Posterior cingulate gyrus (tissue), 11 donors: ENCODE data around the gene CHRNB4.
"Not testable (repeated sequence)": the region's sequence is repeated elsewhere in the genome, so short reads cannot be mapped to it uniquely, and the experiment has no call there.

ENCODE experiments used
- DNase-seq, 10 donors: peaks; one replicate each; pipeline versions ENCODE4 v3.0.0 to v3.0.0-alpha.2; 2020 to 2021; ENCODE audit warnings: mixed read lengths in 3 of 10
- intact Hi-C: fragments of 100-400 bp; cut with DNase I; formaldehyde crosslinking; loops from one replicate; pipeline ENCODE4 v1.15.1; 2023

Gene CHRNB4, protein sequence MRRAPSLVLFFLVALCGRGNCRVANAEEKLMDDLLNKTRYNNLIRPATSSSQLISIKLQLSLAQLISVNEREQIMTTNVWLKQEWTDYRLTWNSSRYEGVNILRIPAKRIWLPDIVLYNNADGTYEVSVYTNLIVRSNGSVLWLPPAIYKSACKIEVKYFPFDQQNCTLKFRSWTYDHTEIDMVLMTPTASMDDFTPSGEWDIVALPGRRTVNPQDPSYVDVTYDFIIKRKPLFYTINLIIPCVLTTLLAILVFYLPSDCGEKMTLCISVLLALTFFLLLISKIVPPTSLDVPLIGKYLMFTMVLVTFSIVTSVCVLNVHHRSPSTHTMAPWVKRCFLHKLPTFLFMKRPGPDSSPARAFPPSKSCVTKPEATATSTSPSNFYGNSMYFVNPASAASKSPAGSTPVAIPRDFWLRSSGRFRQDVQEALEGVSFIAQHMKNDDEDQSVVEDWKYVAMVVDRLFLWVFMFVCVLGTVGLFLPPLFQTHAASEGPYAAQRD

DNA sequence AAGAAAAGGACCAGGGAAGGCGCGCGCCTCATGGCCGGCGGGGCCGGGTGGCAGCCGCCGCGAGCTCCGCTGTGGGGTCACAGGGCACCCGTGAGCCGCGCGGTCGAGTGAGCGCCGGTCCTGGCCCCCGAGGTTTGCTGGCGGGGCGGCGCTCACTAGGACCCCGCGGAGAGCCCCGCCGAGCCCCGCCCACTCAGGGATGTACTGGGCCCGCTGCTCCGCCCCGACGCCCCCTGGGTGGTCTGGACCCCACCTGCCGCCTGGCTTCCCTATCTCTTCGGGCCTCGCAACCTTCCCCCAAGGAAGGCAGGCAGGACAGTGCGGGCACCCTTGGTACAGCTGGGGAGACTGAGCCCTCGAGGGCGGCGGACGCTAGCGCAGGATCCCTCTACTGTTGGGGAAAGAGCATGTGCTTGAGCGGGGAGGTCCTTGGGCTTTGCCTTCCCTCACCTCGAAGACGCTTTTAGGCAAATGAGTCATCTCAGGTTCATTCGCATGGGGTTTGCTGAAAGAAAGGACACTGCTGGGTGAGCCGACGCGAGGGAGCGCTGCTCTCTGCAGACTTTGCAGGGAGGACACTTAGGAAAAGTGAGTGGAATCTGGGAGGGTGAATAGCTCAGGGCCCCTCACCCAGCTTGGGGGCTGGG lies at the start of gene CHRNB4:
Gene CHRNB4 (minus strand): TSS at position 109 of the 647 bp plus-strand sequence. CDS start 77 bp downstream, at position 32.
- no peak for DNase-seq
- intact Hi-C loops, result no loop called here

DNA sequence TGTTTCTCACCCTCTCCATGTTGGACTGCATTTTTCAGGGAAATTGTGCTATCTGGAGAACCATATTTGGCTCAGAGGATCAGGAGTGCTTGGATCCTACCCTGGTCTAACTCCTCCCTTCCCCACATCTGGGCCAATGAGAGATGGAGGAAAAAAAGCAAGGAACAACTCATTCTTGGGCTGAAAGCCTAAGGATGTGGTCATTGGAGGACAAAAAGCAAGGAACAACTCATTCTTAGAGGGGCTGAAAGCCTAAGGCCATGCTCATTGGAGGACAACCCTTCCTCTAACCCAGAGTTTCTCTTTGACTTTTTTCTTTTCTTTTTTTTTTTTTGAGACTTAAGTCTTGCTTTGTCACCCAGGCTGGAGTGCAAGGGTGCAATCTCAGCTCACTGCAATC lies 48.6 kb upstream of the CHRNB4 start:
- no peak for DNase-seq
- intact Hi-C loops, result no loop called here

DNA sequence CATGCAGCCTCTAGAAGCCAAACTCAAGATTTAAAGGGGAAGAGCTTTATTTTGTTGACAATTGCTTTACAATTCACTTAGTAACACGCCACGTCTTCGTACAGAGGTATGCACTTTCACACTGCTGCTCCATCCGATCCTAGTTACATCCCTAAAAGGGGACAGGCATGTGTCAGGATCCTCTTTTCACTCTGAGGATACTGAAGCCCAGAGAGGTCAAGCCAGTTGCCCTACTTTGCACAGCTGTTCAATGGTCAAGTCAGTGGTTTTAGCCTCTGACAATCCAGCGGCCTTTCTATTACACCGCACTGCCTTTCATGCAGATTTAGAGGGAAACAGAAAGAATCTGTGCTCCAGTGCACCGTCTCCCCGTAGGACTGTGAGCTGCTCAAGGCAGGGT lies 44.9 kb upstream of the CHRNB4 start:
- no peak for DNase-seq
- intact Hi-C loops, result no loop called here

DNA sequence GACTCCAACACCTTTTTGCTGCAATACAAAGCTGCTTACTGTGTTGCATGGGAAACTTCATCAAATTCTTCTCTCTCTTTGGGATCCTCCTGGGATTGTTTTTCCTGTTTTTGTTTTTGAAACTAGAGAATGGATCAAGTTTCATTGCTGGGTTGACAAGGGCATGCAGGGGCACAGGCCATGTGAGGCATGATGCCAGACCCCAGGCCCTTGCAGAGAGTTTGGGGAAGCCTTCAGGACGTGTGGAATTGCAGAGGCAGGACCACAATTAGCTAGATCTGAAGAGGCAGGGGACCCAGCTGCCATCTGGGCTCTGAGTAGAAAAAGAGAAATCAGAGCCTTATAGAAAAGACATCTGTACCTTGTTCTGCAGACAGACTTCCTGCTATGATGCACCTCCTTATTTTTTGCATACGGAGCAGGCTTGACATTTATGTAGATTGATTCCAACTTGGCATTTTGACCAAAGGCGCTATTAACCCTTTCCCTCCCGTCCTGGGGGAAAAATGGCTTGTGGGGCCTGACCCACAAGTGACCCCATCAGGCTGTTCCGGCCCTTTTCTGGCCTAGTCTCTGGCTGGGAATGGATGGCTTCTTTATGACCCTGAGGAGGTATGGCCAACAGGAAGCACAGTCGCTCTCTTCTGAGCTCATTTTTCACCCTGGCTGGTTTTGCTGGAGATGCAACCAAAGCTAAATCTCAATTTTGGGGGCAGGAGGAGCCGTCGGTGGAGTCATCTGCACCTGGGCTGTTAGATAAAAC lies 44.3 kb upstream of the CHRNB4 start:
- DNase-seq, result no peak
- intact Hi-C loops, result no loop called here

DNA sequence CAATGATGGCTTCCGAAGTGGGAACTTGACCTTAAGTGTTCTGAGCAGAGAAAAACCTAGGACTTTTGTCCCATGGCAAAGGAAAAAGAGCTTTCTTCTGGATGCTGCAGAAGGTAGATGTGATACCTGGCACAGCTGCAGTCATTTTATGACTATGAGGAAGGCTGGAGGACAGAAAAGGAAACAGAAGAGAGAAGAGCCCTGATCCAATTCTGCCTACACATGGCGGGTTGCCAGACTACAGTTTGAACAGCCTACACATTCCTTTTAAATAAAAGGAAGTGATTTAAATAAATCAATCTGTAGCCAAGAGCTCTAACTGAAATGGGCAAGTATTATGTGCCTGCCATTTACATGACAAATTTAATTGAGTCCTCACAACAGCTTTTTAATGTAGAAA lies 43.6 kb upstream of the CHRNB4 start:
- intact Hi-C loops, result no loop called here
- DNase-seq, result no peak

DNA sequence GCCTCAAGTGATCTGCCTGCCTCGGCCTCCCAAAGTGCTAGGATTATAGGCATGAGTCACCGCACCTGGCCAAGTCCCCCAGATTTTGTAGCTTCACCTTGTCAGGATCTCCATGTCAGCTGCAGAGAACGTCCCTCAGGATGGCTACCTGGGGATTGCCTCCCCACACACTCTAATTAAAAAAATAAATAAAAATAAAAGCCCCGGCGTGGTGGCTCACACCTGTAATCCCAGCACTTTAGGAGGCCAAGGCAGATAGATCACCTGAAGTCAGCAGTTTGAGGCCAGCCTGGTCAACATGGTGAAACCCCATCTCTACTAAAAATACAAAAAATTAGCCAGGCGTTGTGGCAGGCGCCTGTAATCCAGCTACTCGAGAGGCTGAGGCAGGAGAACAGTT lies 42.6 kb upstream of the CHRNB4 start:
- DNase-seq, intact Hi-C loops: not testable (repeated sequence)

DNA sequence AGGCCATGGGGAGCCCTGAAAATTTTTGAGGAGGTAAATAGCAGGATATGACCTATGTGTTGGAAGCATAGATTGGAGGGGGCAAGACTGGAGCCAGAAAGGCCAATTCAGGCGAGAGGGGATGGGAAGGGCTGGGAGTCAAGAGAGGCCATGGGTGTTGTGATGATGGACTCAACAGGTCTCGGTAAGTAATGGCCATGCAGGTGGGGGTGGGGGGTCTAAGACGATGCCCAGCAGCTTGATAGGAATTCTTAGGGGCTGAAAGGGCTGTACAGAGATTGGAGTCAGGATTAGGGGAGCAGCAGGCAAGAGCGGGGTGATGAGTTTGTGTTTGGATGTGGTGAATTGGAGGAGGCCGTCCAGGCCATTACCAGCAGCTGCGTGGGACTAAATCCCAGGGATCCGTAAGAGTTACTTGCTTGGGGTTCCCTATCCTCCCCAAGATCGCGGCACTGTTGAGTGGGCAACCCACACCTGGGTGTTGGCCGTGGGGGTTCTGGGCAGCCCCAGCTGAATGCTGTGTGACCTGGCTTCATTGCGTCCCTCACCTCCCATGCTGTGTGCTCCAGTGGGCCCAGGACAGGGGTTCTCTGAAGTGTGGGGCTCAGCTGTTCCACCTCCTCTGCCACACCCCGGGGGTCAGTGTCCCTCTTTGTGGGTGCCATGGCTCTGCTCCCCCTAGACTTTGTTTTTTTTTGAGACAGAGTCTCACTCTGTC lies 41.8 kb upstream of the CHRNB4 start:
- DNase-seq, result no peak
- intact Hi-C loops, result no loop called here

DNA sequence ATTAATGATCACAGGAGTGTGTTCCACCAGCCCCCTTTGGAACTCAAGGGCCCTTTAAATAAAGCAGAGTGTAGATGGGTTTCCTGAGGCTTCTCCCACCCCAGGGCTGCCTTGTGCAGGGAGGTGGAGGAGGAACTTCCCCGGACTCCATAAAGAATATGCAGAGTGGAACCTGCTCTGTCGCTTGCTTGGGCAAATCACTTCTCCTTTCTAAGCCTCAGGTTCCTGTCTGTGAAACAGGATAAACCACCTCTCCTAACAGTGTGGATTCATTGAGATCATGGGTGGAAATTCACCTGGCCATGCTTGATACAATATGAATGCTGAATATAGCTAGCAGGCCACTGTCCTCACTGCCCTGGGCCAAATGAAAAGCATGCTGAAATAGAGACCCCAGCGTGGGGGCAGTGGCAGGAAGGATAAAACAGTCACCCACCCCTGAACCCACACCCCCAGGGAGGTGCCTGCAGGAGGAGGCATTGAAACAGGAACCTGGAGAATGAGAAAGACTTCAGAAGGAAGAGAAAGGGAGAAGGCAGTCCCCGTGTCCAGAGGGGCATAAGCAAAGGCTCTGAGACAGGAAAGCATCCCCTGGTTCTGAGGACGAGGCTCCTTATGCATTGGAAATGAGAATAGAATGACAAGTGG lies 41.1 kb upstream of the CHRNB4 start:
- no peak for DNase-seq

DNA sequence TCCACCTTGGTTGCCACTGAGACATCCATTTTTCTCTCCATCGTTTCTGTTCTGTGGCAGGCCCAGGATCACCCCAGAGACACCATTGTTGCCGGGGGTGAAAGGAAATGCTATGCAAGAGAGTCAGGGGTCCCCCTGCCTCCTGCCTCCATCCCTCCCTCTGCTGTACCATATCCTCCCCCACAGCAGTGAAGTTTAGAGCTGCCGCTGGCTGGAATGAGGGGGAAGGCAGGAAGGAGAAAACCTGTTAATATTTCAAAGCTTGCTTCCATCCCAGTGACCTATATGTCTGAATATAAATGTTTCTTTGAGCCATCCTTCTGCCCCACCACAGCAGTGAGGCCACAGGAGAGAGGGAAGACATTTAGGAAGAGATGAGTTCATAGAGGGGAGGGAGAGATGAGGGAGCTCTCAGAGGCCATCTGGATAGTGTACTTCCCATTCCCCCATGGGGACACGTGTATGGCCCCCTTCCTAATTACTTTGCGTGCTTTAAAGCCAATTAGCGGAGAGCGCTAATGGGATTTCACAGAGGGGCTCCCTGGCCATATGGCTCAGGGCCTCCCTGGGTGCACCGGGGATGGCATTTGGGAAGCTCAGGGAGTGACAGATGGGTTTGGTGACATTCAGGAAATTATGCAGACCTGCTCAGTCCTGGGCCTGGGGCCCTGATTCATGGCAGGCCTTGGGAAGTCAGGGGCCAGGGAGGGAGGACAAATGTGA lies 40.4 kb upstream of the CHRNB4 start:
- no peak for DNase-seq
- intact Hi-C loops, result no loop called here

More for the DNA sequence above, 41.1 kb upstream of the CHRNB4 start:
- intact Hi-C loops, result no loop called here

DNA sequence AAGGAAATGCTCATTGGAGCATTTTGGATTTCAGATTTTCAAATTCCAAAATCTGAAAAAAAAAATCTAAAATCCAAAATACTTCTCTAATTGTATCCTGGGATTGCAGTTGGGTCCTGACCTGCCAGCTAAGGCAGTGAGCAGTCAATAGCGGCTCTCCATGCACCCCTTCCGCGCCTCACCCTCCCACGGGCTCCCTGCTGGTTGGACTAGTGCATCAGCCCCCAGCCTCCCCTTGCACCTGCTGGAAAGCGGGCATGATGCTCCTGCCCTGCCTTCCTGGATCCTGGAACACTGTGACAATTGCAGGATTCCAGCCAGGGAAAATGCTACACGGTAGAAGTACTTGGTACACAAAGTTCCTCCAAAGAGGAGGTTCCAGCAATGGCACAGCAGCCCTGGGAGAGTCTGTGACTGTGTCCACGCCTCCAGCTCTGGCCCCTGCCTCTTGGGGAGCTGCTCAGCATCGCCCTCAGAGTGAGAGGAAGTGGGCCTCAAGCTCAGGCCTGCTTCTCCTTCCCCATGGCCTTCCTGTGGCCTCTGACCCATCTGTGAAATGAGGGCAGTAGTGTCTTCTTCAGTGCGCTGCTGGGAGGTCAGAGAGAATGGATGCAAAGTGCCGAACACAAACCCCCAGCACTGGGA lies 39.5 kb upstream of the CHRNB4 start:
- DNase-seq, result no peak
- intact Hi-C loops, result no loop called here

DNA sequence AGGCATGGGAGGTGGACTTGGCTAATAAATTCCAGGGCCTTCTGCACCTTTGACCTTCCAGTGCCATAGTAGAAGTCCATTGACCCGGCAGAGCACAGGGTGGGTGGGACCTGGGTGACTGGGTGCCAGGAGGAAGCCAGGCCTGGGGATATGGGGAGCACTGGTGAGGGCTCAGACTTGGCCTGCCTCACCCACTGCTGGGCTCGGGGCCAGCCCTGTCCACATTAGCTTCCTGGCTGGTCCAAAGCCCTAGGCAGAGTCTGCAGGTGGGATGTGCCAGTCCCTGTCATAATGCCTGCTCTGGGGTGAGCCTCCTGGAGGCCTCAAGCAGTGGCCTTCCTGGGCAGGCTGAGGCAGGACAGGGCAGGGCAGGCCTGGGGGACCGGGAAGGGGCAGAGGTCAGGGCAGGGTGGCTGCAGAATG lies 38.1 kb upstream of the CHRNB4 start:
- intact Hi-C loops, result no loop called here
- DNase-seq, result no peak

DNA sequence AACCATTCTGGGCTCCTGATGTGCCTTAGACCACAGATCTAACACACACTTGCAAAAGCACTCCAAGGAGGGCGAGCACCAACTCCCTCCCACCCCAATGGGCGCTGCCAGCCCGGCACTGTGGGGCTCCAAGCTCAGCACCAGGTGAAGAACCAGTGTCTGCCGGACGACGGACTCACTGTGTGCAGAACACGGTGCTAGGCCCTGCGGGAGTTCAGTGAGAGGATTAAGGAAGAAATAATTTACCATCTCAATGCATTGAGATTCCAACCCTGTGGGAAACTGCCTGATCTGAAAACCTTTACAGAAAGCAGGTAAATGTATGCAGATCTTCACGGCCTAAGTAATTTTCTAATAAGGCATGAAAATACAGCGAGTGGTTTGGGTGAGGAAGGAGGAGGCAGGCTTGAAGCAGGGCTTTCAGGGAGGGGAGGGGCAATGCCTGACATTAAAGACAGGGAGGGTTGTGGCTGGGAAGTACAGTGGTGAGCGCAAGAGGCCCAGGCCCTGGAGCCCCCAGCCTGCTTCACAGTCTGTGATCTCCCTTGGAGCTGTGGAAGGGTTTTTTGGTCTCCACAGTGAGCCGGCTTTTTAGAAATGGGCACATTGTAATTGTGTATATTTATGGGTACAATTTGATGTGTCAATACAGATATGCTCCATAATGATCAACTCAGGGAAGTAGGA lies 35.6 kb upstream of the CHRNB4 start:
- intact Hi-C loops, result no loop called here
- DNase-seq, result peak in 1 of 10 donors; percentile 35

DNA sequence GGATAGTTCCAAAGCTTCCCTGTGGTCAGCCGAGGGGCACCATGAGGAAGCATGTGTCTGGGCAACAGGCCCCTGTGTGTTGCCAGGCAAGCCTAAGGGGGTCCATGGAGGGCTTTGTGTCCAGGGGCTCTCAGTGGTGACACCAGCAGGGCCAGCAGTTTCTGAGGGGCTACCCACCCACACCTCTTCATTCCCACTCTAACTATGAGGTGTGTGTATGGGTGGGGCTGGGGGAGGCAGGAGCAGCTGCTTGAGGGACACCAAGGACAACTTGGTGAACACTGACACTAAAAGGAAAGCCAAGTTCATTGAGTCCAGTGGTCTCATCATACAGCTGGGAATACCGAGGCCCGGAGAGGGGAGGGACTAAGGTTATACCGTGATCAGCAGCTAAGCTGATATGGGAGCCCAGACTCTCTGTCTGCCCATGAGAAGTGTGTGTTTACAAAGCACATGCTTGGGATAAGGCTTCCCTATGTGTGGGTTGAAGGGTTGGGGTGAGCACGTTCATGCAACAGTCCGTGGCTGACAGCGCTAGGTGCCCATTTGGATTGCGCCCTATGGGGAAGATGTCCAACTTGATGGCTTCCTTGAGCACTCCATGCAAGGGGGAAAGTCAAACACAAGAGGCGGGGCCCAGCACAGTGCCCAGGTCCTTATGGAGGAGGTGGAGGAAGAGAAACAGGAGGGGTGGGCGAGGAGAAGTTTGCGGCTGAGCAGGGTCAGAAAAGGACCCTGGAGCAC lies 34.8 kb upstream of the CHRNB4 start:
- peak in 1 of 10 donors; percentile 40 for DNase-seq
- intact Hi-C loops, result no loop called here

DNA sequence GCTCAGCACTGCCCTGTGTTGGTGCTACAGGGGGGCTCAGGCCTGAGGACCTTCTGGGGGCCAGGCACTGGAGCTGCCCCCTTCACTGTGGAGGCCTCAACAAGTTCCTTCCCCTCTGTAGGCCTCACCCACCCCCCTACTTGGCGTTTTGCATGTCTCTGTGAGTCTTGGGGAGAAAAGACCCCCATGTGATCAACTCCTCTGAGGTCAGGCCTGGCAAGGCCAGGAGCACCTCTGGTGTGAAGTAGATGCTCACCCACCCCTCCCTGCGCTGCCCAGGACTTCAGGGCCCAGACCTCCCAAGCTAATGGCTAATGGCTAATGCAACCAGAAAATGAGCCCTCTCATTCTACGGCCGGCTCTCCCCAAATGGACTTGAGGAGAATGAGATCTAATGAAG lies 34.2 kb upstream of the CHRNB4 start:
- intact Hi-C loops, result no loop called here
- DNase-seq, result peak in 1 of 10 donors; percentile 27

DNA sequence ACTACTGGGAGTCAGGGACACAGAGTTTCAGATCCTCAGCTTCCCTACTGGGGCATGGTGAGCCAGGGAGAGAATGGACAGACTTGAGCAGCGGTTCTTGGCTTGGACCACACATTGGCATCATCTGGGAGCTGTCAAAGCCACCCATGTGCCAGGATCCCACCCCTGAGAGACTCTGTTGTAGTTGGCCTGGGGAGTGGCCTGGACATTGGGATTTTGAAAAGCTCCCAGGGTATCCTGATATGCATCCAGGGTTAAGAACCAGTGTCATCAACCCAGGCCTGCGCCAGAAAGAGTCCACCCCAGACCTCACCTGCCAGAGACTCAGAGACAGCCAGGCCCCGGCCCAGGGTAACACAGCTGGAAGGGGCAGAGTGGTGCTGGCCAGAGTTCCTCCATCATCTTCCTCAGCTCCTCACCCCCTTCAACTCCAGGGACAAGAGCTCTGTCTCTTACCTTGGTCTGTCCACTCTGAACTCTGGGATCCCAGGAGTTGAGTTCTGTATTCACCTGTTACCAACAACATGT lies 33.0 kb upstream of the CHRNB4 start:
- intact Hi-C loops, result no loop called here
- DNase-seq, result no peak

DNA sequence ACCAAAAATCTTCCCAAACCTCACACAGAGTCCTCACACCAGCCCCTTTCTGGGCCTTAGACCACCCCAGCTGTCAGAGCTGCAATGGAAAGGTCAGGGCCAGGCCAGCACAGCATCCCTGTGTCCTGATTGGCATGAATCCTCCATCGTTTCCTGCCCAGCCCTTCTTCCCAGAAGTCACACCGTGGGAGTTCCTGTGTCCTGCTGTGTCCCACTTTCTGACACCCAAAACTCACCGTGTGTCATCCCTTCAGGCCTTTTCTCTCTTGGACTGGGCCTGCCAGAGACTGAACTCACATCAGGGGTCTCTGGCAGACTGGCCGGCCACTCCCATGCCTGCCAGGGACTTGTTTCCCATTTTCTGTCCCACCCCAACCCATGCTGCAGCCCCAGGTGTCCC lies 32.5 kb upstream of the CHRNB4 start:
- peak in 1 of 10 donors; percentile 78 for DNase-seq
- intact Hi-C loops, result no loop called here

DNA sequence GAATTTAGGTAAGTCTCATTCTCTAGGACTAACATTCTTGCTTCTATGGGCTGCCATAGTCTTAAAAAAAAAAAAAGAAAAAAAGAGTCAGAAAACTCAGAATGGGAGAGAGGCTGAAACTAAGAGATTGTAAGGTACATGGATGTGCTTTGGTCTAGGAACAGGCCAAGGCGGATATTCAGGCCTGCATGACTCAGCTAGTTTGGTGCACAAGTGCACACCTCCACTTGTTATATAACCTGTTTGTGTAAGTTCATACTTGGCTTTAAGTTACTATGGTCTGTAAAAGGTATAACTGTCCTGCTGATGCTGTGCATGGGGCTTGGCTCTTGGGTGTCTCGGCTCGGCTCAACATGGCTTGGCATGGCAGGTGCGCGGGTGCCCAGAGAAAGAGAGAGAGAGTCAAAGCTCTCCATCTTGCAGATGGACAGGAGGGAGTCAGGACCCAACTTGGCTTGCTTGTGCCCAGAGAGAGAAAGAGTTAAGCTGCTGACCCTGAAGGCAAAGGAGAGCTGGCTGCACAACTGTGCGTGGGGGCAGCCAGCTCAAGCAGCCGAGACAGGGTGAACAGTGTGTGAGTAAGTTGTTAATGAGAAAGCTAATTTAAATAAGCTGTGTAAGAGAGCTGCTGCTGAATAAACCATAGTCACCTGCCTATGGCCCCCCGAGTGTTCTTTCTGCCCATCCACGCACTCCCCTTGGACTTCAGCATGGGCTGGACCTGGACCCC lies 31.4 kb upstream of the CHRNB4 start:
- intact Hi-C loops, result no loop called here
- DNase-seq, result peak in 1 of 10 donors; percentile 68
